ENCODE results near the gene CSTB. TPM values are rescaled to one million over a fixed set of nuclear protein-coding genes. Genes with fewer than 3 reads are reported as not detected.

CSTB gene
- total RNA-seq, 1 donor from 2014 or later = 45.4 TPM

DNA sequence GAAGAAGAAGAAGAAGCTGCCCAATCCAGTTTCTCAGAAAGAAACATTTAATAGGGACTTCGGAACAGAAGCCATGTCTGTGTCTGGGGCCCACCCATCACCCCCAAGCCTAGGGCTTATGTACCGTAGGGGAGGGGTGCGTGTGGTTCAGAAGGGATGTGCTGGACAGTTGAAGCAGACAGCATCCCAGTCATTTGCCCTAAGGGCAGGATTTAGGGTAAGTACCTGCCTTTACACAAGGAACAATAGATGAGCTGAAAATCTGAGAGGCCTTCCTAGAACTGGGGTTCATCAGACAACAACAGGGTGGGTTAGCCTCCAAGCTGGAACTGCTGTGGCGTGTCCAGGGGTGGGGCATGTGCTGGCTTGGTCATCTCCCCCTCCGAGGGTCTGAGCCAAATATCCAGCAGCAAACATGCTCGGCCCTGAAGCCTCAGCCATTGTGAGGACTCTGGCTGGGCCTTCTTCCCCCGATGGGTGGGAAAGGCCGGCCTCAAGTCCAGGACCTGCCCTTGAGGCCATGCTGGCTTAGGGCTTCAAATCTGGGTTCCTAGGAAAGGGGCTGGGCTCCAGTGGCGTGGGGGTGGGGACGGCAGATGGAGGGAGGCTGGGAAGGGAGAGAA lies 12.1 kb downstream of the CSTB start:
- Mint-ChIP-seq H3K9me3 (no peaks in the 10 kb centered on the region), H3K27me3 (no peaks in the 10 kb centered on the region), H3K4me3 (no peak overlapping the region), H3K27ac (no peak overlapping the region), H3K4me1 (ENCODE audit: unreplicated experiment) (peaks cover 16% of the 10 kb centered on the region), H3K36me3 (no peaks in the 10 kb centered on the region)
- no peak for DNase-seq (ENCODE audit: extremely low spot score, unreplicated experiment)
- TF ChIP-seq, protein P1, sequence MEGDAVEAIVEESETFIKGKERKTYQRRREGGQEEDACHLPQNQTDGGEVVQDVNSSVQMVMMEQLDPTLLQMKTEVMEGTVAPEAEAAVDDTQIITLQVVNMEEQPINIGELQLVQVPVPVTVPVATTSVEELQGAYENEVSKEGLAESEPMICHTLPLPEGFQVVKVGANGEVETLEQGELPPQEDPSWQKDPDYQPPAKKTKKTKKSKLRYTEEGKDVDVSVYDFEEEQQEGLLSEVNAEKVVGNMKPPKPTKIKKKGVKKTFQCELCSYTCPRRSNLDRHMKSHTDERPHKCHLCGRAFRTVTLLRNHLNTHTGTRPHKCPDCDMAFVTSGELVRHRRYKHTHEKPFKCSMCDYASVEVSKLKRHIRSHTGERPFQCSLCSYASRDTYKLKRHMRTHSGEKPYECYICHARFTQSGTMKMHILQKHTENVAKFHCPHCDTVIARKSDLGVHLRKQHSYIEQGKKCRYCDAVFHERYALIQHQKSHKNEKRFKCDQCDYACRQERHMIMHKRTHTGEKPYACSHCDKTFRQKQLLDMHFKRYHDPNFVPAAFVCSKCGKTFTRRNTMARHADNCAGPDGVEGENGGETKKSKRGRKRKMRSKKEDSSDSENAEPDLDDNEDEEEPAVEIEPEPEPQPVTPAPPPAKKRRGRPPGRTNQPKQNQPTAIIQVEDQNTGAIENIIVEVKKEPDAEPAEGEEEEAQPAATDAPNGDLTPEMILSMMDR (conservative IDR thresholded peaks at IDR 0.05) = no peak

DNA sequence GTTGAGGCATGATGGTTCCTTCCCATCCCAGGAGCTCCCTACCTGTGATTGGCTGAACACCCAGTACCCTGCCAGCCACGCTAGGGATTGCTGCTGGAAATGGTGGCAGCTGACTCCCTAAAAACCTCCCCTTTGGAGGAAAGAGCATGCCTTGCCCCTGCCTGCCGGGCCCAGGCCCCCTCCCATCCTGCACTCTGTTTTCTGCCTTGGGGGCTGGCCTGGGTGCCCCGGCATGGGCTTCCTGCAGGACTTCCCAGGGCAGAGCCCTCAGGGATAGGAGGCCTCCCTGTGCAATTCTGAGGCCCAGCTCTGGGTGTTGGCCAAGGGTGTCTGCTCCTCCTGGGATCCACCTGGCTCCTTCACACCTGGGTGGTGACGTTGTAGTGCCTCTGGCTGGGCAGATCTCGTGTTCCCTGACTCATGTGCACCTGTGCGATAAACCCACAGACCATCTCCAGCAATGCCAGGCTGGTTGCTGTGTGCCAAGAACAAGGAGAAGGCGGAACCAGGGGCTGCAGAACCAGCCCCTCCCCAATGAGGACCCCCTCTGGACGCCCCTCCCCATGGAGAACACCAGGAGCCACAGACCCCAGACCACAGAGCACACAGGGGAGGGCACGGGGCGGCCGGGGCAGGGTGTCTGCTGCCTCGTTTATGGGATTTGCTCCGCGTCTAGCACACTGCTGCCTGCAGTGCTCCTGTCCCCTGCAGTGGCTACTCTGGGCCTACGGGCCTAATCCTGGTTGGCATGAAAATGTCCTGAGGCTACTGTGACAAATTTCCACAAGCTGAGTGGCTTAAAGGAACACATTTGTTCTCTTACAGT lies 13.6 kb downstream of the CSTB start:
- DNase-seq (ENCODE audit: extremely low spot score, unreplicated experiment) = no peak
- TF ChIP-seq, protein P1 (conservative IDR thresholded peaks at IDR 0.05) = no peak
- H3K27ac Mint-ChIP-seq = no peak overlapping the region
- no peaks in the 10 kb centered on the region for H3K9me3 Mint-ChIP-seq
- no peak overlapping the region for H3K4me3 Mint-ChIP-seq
- H3K4me1 Mint-ChIP-seq (ENCODE audit: unreplicated experiment) = peaks cover under 1% of the 10 kb centered on the region
- H3K27me3 Mint-ChIP-seq = no peaks in the 10 kb centered on the region
- peaks cover 3% of the 10 kb centered on the region for H3K36me3 Mint-ChIP-seq

DNA sequence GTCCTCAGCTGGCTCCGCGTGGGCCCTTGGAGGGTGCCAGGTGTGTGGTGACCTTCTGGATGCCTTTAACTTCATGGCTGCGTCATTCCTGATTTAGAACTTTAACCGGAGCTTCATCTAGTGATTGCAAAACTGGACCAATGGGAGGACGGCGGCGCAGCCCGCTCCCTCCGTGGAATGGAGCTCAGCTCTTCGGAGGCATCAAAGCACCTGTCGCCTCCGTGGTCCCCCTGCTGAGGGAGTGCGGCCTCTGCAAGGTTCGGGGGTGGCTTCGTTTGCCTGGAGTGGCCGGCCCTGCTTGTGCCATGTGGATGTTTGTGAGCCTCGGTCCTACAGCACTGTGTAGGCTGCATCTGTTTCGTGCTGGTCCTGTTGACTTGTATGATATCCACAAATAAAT lies 14.2 kb downstream of the CSTB start:
- H3K36me3 Mint-ChIP-seq = peaks cover 3% of the 10 kb centered on the region

DNA sequence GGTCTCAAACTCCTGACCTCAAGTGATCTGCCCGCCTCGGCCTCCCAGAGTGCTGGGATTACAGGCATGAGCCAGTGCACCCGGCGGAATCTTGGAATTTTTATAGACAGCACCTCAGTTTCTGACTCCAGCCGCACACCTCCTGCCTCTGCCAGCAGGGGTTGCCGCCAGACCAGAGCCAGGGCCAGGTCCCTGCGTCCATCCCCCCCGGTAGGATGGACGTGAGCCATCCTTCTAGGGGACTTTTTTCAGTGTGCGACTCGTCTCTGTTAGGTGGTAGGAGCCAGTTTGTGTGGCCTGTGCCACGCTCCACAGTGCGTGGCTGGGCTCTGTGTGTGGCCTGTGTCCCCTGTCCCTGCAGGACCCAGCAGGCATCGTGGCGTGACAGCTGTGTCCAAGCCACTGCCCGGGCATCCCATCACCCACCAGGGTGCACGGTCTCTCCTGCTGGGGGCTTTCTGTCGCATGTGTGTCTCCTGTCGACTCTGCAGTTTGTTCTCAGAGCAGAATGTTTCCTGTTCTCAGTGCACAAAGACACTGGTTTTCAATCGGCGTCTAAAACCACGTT lies 15.6 kb downstream of the CSTB start:
- H3K27ac Mint-ChIP-seq = no peak overlapping the region
- H3K4me1 Mint-ChIP-seq (ENCODE audit: unreplicated experiment) = no peaks in the 10 kb centered on the region
- H3K36me3 Mint-ChIP-seq = peaks cover 3% of the 10 kb centered on the region
- H3K4me3 Mint-ChIP-seq = no peak overlapping the region
- H3K27me3 Mint-ChIP-seq = no peaks in the 10 kb centered on the region
- no peak for DNase-seq (ENCODE audit: extremely low spot score, unreplicated experiment)
- no peaks in the 10 kb centered on the region for H3K9me3 Mint-ChIP-seq
- TF ChIP-seq, protein P1 (conservative IDR thresholded peaks at IDR 0.05) = no peak

More for the DNA sequence above, 14.2 kb downstream of the CSTB start:
- H3K4me3 Mint-ChIP-seq = no peak overlapping the region
- TF ChIP-seq, protein P1 (conservative IDR thresholded peaks at IDR 0.05) = no peak
- H3K27me3 Mint-ChIP-seq = no peaks in the 10 kb centered on the region
- no peak for DNase-seq (ENCODE audit: extremely low spot score, unreplicated experiment)
- H3K9me3 Mint-ChIP-seq = no peaks in the 10 kb centered on the region
- H3K4me1 Mint-ChIP-seq (ENCODE audit: unreplicated experiment) = no peaks in the 10 kb centered on the region
- H3K27ac Mint-ChIP-seq = no peak overlapping the region

DNA sequence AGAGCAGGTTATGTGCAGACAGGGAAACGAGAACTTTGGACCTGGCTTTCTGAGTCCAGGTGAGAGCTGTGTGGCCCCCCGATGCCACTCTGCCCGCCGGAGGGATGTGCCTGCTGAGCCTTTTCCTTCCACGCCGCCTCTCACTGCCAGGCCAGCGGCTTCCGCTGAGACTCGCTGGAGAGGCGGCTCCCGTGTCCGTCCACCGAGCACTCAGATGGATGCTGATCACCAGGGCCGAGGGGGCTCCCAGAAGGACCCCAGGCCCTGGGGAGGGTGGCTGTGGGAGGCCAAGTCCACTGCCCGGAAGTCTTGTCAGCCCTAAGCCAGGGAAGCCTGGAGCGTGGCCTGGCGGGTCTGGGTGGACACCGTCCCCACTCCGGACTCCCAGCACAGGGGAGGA lies 16.5 kb downstream of the CSTB start:
- no peak for DNase-seq (ENCODE audit: extremely low spot score, unreplicated experiment)
- Mint-ChIP-seq H3K4me1 (ENCODE audit: unreplicated experiment) (no peaks in the 10 kb centered on the region), H3K27ac (no peak overlapping the region), H3K4me3 (no peak overlapping the region), H3K27me3 (no peaks in the 10 kb centered on the region), H3K9me3 (no peaks in the 10 kb centered on the region), H3K36me3 (peaks cover 3% of the 10 kb centered on the region)
- TF ChIP-seq, protein P1 (conservative IDR thresholded peaks at IDR 0.05) = no peak
